Measurements from ENCODE around the gene MOB2.

The MOB2 gene

DNA sequence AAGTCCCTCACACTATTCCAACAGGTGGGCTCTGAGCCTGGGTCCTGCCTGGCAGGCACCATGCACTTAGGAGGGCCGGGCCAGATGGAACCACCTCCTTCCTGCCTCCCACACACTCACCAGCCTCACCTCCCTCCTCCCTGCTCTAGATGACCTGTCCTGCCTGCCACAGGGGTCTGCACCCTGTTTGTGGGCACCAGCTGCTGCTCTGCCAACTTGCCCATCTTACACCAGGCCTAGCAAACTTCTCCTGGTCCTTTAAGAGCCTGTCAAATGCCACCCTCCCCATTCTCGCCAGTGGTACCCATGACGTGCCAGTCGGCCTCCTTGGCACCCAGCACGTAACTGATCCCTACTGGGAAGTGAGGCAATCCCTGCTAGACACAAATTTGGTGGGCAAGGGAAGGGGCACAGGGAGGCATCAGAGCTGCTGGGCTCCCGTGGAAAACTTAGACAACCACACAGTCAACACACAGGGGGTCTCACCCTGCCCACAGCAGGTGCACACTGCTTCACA, 3.1 kb downstream of the MOB2 start:
- H3K27me3 Mint-ChIP-seq (ENCODE audit: low read depth, poor library complexity) = peaks cover 4% of the 10 kb centered on the region

DNA sequence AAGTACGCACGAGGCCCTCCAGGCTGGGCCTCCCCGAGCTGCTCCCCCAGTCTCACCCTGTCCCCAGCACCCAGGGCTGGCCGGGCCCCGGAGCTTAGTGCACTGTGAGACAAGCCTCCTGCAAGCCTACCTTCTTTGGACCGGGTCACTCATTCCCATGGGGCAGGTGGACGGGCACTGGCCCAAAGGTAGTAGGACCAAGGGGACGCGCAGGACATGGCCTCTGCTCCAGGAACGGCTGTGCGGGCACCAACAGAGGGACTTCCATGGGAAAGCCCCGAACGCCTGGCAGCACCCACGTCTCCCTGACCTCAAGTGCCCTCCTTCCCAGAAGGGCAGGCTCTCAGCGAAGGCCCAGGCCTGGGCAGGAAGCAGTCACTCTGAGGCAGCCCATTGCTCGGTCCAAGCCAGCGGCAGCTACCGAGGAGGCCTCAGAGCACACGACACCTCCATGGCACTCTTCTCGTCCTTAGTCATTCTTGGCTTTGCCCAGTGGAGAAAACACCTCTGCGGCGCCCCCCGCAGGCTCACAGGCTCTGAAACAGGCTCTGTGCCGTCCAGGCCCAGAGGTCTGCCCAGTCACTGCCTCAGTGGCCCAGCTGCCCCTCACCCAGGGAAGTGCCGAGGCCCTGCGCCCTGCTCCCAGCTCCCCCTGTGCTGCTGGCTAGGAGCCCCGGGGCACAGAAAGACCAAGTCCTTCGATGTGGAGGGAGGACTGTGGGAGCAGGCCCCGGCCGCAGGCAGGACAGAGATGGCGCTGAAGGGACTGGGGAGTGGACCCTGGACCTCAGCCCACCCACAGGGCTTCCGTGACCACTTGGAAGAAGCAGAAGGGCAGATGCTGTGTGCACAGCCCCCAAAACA, 3.8 kb downstream of the MOB2 start:
- DNase-seq = no peak
- Mint-ChIP-seq H3K27me3 (ENCODE audit: low read depth, poor library complexity) (peaks cover 4% of the 10 kb centered on the region), H3K4me3 (no peak overlapping the region), H3K36me3 (ENCODE audit: low read depth) (no peaks in the 10 kb centered on the region), H3K27ac (no peak overlapping the region), H3K9me3 (no peaks in the 10 kb centered on the region), H3K4me1 (peaks cover 27% of the 10 kb centered on the region)
- TF ChIP-seq, protein P1, sequence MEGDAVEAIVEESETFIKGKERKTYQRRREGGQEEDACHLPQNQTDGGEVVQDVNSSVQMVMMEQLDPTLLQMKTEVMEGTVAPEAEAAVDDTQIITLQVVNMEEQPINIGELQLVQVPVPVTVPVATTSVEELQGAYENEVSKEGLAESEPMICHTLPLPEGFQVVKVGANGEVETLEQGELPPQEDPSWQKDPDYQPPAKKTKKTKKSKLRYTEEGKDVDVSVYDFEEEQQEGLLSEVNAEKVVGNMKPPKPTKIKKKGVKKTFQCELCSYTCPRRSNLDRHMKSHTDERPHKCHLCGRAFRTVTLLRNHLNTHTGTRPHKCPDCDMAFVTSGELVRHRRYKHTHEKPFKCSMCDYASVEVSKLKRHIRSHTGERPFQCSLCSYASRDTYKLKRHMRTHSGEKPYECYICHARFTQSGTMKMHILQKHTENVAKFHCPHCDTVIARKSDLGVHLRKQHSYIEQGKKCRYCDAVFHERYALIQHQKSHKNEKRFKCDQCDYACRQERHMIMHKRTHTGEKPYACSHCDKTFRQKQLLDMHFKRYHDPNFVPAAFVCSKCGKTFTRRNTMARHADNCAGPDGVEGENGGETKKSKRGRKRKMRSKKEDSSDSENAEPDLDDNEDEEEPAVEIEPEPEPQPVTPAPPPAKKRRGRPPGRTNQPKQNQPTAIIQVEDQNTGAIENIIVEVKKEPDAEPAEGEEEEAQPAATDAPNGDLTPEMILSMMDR (IDR thresholded peaks at IDR 0.05) = no peak

More for the DNA sequence above, 3.1 kb downstream of the MOB2 start:
- TF ChIP-seq, protein P1 (IDR thresholded peaks at IDR 0.05) = no peak
- Mint-ChIP-seq H3K4me3 (no peak overlapping the region), H3K27ac (no peak overlapping the region), H3K9me3 (no peaks in the 10 kb centered on the region), H3K4me1 (peaks cover 25% of the 10 kb centered on the region), H3K36me3 (ENCODE audit: low read depth) (no peaks in the 10 kb centered on the region)
- no peak for DNase-seq

DNA sequence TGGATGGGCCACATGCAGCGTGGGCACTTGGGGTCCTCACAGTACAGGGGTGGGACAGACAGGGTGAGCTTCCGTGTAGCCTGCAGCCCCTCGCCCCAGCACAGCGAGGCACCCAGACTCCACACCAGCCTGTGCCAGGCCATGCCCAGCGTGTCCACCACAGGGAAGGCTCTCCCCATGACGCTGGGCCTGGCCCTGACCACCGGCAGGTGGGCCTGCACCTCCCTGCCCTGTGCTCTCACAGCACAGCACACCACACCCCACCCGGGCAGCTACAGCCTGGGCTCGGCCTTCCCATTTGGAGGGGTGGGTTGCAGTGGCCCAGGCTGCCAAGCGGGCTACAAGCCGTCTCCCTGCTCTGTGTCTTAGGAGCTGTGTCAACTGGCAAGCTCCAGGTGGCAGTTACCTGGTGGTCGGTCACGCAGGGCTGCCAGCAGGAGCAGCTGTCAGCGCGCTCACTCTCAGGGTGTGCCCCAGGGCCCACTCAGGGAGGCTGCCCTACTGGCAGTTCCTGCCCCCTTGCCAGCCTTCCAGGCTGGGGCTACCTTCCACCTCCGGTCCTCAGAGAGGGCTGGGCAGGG, 4.6 kb downstream of the MOB2 start:
- no peak overlapping the region for H3K27ac Mint-ChIP-seq

DNA sequence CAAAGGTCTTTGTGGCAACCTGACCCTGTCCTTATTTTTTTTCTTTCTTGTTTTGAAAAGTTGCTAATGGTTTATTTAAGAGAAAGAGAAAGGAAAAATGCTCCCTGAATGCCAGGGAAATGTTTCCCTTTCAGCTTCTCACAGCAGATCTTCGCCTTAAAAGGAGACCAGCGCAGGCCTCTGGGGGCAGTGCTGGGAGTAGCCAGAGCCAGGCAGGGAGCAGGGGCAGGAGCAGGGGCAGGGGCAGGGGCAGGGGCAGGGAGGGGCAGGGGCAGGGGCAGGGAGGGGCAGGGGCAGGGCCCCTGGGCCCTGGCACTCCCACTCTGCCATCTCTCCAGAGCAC, 5.1 kb downstream of the MOB2 start:
- Mint-ChIP-seq H3K9me3 (no peaks in the 10 kb centered on the region), H3K4me3 (no peak overlapping the region), H3K4me1 (peaks cover 20% of the 10 kb centered on the region), H3K27me3 (ENCODE audit: low read depth, poor library complexity) (peaks cover 4% of the 10 kb centered on the region), H3K27ac (no peak overlapping the region), H3K36me3 (ENCODE audit: low read depth) (peaks cover 5% of the 10 kb centered on the region)
- no peak for DNase-seq
- TF ChIP-seq, protein P1 (IDR thresholded peaks at IDR 0.05) = no peak

More for the DNA sequence above, 4.6 kb downstream of the MOB2 start:
- no peak overlapping the region for H3K4me3 Mint-ChIP-seq
- TF ChIP-seq, protein P1 (IDR thresholded peaks at IDR 0.05) = no peak
- no peak for DNase-seq
- H3K4me1 Mint-ChIP-seq = peaks cover 21% of the 10 kb centered on the region
- H3K9me3 Mint-ChIP-seq = no peaks in the 10 kb centered on the region
- H3K36me3 Mint-ChIP-seq (ENCODE audit: low read depth) = peaks cover 4% of the 10 kb centered on the region
- peaks cover 4% of the 10 kb centered on the region for H3K27me3 Mint-ChIP-seq (ENCODE audit: low read depth, poor library complexity)

DNA sequence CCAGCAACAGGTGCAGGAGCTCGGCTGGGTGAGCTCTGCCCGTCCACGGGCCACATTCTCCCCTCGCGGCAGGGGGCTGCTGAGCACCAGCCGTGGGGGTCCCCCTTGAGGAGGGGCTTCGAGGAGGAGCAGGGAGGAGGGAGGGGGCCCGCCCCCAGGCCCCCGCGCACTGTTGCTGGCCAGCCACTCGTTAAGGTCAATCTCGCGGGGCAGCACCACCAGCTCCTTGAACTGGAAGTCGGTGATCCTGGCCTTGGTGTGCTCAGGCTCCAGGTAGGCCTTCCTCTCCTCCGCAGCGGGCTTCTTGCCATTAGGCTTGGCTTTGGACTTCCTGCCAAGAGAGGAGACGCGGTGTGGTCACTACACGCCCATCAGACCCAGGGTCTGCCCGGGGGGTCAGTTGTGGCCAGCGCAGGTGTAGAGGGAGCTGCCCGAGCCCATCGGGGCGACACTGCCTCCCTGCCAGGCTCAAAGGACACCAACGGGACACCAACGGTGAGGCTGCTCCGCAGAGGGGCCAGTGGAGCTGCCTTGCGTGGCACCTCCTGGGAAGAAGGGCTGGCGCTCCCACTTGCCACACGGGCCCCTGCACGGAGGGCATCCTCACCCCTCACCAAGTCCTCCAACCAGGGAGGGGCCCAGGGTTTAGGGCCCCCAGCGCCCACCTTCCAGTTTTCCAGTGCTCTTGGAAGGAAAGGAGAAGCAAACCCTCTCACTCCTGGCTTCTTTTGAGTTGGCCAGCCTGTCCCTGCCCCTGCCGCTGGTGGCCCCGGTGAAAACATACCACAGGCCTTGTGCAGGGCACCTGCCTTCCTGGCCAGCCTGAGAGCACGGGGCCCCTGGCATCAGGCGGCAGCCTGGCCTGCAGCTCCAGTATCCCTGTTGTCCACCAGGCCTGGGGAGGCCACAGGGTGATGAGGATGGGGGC, 5.8 kb downstream of the MOB2 start:
- peaks cover 4% of the 10 kb centered on the region for H3K27me3 Mint-ChIP-seq (ENCODE audit: low read depth, poor library complexity)
- H3K9me3 Mint-ChIP-seq = no peaks in the 10 kb centered on the region
- TF ChIP-seq, protein P1 (IDR thresholded peaks at IDR 0.05) = no peak
- H3K27ac Mint-ChIP-seq = no peak overlapping the region
- peaks cover 6% of the 10 kb centered on the region for H3K36me3 Mint-ChIP-seq (ENCODE audit: low read depth)
- H3K4me1 Mint-ChIP-seq = peaks cover 16% of the 10 kb centered on the region
- DNase-seq = no peak
- H3K4me3 Mint-ChIP-seq = no peak overlapping the region
